Subcutaneous adipose tissue (tissue), 4 donors: ENCODE results near the gene PML. TPM values are rescaled to one million over a fixed set of nuclear protein-coding genes. Genes with fewer than 3 reads are reported as not detected.

Experiments
- total RNA-seq, 4 donors: library from RNA; depleted of rRNA; stranded (reverse); fragments of >200 nt; gene quantifications; one replicate each; pipeline ENCODE4 v1.1.0, GENCODE V29; 2016
- TF ChIP-seq, protein P1 (sequence below): fragments of 450-650 bp; IDR thresholded peaks from one replicate; pipeline ENCODE4 v1.5.1; 2016; ENCODE audit warnings: low read depth, mild to moderate bottlenecking, control low read depth, antibody characterized with exemption, moderate library complexity

The PML gene
- total RNA-seq, 4 donors from 2014 or later = 45.2 to 214 (median 65.5) TPM

- TF ChIP-seq, protein P1, sequence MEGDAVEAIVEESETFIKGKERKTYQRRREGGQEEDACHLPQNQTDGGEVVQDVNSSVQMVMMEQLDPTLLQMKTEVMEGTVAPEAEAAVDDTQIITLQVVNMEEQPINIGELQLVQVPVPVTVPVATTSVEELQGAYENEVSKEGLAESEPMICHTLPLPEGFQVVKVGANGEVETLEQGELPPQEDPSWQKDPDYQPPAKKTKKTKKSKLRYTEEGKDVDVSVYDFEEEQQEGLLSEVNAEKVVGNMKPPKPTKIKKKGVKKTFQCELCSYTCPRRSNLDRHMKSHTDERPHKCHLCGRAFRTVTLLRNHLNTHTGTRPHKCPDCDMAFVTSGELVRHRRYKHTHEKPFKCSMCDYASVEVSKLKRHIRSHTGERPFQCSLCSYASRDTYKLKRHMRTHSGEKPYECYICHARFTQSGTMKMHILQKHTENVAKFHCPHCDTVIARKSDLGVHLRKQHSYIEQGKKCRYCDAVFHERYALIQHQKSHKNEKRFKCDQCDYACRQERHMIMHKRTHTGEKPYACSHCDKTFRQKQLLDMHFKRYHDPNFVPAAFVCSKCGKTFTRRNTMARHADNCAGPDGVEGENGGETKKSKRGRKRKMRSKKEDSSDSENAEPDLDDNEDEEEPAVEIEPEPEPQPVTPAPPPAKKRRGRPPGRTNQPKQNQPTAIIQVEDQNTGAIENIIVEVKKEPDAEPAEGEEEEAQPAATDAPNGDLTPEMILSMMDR = no peak
Measured at GRCh38 chr15:74035121-74036017, 40.9 kb downstream of the PML start.

GRCh38 chr15:74036271-74037170 is 42.0 kb downstream of the PML start:
- TF ChIP-seq, protein P1 = no peak

DNA sequence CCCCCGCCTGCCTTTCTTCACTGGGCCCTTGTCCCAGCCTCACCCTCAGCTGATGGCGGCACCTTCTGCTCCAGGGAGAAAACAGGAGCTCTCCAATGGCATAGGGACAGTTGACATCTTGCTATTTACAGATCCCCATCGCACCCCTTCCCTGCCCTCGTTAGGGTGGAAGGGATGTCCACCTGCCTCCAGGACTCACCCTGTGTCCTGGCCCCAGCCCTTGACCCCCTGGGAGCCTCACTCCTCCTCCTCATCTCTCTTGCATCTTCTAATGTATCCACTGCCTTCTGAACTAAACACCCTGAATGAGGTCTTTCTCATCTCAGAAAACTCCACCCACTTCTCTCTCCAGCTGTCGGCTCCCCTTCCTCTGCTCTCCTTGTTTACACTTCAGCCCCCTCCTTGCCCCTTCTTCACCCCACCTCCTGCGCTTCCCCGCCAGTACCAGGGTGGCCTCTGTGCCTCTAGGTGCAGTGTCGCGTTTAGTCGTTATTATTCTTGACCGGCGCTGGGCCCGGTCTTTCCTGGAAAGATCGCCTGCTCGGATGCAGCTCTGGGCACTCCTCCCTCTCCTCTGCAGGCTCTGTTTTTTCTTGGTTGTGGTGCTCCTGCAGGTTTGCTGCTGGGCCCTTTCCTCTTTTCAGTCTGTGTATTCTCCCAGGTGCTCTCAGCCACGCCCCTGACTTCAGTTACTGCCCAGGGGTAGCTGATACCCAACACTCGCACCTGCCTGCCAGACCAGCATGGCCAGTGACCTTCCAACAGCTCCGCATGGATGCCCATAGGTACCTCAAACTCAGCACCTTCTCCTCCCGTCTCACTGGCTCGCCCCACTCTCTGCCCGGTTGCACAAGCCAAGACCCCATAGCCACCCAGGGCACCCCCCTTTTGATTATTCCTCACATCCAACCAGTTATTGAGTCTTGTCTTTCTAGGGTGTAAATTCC is 42.9 kb downstream of the PML start:
- TF ChIP-seq, protein P1 = no peak

DNA sequence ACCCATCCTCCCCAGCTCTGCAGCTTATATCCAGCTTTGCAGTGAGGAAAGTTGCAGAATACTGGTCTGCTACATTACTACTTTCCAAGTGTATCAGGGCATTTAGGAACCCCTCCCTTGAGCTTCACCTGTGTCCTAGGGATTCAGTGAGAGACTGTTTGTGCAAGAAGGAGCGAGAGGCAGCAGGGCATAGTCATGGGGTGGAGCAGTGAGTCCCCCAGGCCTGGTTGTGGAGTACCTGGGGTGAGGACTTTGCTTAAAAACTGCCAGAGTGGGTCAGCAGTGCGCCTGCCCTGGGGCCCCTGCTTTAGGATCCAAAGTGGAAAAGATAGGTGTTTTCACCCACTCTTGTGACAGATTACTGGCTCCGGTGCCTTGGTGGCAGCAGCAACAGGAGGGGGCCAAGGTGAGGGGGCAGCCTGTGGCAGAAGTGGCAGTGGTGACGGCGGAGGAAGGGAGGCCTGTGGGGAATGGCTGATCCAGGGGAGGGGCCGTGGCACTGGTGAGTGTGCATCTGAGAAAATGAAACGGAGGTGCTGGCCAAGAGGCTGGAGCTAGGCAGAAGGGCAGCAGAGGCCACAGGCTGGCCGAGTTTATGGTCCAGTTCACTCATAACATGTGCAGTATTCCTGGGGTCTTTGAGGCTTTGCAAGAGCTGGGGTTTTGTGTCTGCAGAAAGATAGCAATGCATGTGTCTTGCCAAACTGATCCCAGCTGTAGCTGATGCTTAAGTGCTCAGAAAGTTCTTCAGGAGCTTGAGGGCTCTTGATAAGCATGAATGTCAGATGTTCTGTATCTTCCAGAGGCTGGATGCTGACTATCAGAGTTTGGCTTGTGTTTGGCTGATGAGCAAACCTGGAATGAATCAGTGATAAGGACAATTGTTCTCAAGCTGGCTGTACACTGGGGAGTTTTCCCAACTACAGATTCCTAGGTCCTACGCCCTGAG is 44.5 kb downstream of the PML start:
- TF ChIP-seq, protein P1 = no peak

DNA sequence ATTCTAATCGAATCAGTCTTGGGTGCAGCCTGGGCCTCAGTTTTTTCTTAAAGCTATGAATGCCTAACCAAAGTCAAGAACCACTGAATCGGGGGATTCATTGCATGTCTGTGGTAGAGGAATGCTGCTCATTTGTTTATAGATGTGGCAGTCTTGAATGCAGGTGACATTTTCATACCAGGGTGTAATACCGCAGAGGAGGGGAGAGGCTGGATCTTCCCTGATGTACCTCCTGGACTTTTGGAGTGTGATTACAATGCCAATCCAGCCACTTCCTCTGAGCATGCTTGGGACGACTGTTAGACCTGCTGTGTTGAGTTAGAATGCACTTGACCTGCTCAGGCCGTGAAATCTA is 45.1 kb downstream of the PML start:
- TF ChIP-seq, protein P1 = no peak
